GM12878 (cell line): Measurements from ENCODE around the gene SEMA4D. TPM values are rescaled to one million over a fixed set of nuclear protein-coding genes. Genes with fewer than 3 reads are reported as not detected.
A peak's percentile ranks its signal among the peaks of the same experiment; 100 is the strongest.

ENCODE experiments used
- ATAC-seq: fragments of 200-7000 bp; cut with Tn5 transposase; 3 replicates; pipeline ENCODE4 v1.9.1; 2020; ENCODE audit warnings: mild to moderate bottlenecking, moderate library complexity
- BruUV-seq: library from RNA; stranded (reverse); fragments of 400-500 nt; replicated peaks from 2 replicates; lab custom pipeline; 2021; lab: Mats Ljungman, UMichigan
- CTCF ChIA-PET: fragments of 300-600 bp; sonication (Branson Sonifier 250); formaldehyde crosslinking; extraction: SDS; loops from one replicate; lab custom pipeline; 2021; ENCODE audit warnings: inconsistent platforms; lab: Yijun Ruan, JAX
- POLR2A ChIA-PET: fragments of 350-600 bp; formaldehyde crosslinking; extraction: SDS; loops from one replicate; lab custom pipeline; 2021; ENCODE audit warnings: inconsistent platforms; lab: Charles Lee
- RAD21 ChIA-PET: fragments of 300-600 bp; sonication (Branson Sonifier 250); formaldehyde crosslinking; loops from one replicate; lab custom pipeline; 2023; ENCODE audit warnings: antibody characterized with exemption; ENCODE audit not compliant: unreplicated experiment; lab: Charles Lee
- SMC1A ChIA-PET: fragments of 300-600 bp; sonication (Branson Sonifier 250); formaldehyde crosslinking; loops from one replicate; lab custom pipeline; 2023; ENCODE audit not compliant: unreplicated experiment, uncharacterized antibody; lab: Charles Lee
- DNase-seq: peaks from one replicate; pipeline ENCODE4 v3.0.0-alpha.2; 2011; ENCODE audit warnings: low read depth, low spot score
- FAIRE-seq: peaks from 3 replicates; lab custom pipeline; 2011; peaks lifted over from hg19 to GRCh38; lab: Jason Lieb, UNC
- H2AFZ ChIP-seq: 2 replicates; pipeline ENCODE4 v1.6.0; 2011; ENCODE audit warnings: low read depth, low read length, control low read depth; ENCODE audit not compliant: control insufficient read depth
- H3K27ac ChIP-seq: 2 replicates; pipeline ENCODE4 v1.5.1; 2011; ENCODE audit warnings: control low read depth; ENCODE audit not compliant: control insufficient read depth, insufficient read depth
- H3K27me3 ChIP-seq, 2 experiments: replicated peaks in 1 of 2; 2 replicates each; pipeline versions ENCODE4 v1.6.0 to v1.6.1; 2011; ENCODE audit warnings: low read length in 1 of 2; ENCODE audit not compliant: control insufficient read depth in 2 of 2, insufficient read depth in 2 of 2
- H3K36me3 ChIP-seq, 2 experiments: 2 replicates each; pipeline ENCODE4 v1.5.1; 2011; ENCODE audit warnings: low read length in 1 of 2; ENCODE audit not compliant: control insufficient read depth in 2 of 2, insufficient read depth in 2 of 2
- H3K4me1 ChIP-seq: 2 replicates; pipeline ENCODE4 v1.6.1; 2011; ENCODE audit warnings: mild to moderate bottlenecking, low read length, moderate library complexity, mixed read lengths; ENCODE audit not compliant: control insufficient read depth, insufficient read depth
- H3K4me2 ChIP-seq: 2 replicates; pipeline ENCODE4 v1.6.0; 2011; ENCODE audit warnings: control low read depth; ENCODE audit not compliant: control insufficient read depth, insufficient read depth
- H3K4me3 ChIP-seq: fragments of 200-600 bp; sonication (generic); 2 replicates; pipeline ENCODE4 v1.5.1; 2016
- H3K79me2 ChIP-seq: 2 replicates; pipeline ENCODE4 v1.6.0; 2011; ENCODE audit warnings: low read length; ENCODE audit not compliant: control insufficient read depth, insufficient read depth
- H3K9ac ChIP-seq: 2 replicates; pipeline ENCODE4 v1.8.0; 2011; ENCODE audit warnings: low read length, control low read depth, mixed read lengths; ENCODE audit not compliant: control insufficient read depth, insufficient read depth
- H3K9me3 ChIP-seq: replicated peaks from 3 replicates; pipeline ENCODE4 v1.5.1; 2011; ENCODE audit warnings: mild to moderate bottlenecking, low read length; ENCODE audit not compliant: control insufficient read depth, insufficient read depth
- H4K20me1 ChIP-seq: 2 replicates; pipeline ENCODE4 v1.6.0; 2011; ENCODE audit not compliant: control insufficient read depth, insufficient read depth
- BCLAF1 ChIP-seq: fragments of 450-650 bp; IDR thresholded peaks from 2 replicates; pipeline ENCODE4 v1.6.1; 2017; ENCODE audit warnings: antibody characterized with exemption, mild to moderate bottlenecking, moderate library complexity
- POLR2A ChIP-seq: IDR thresholded peaks from 2 replicates; pipeline ENCODE4 v1.6.1; 2011; ENCODE audit warnings: low read depth, mild to moderate bottlenecking, low read length
- TBL1XR1 ChIP-seq: IDR thresholded peaks from 2 replicates; pipeline ENCODE4 v1.6.1; 2012; ENCODE audit warnings: low read depth, low read length, improper control_type of control experiment
- WGBS: methylation state at CpG from one replicate; pipeline ENCODE4 v1.1.6; 2016; ENCODE audit warnings: low lambda C conversion rate; ENCODE audit not compliant: insufficient replicate concordance, insufficient coverage; ENCODE audit errors: missing lambda C conversion rate; 5-methylcytosine and 5-hydroxymethylcytosine counted together
- in situ Hi-C: fragments of 300-500 bp; cut with MboI; formaldehyde crosslinking; loops from 9 replicates; pipeline ENCODE4 v1.14.3; 2018; ENCODE audit warnings: mixed read lengths
- intact Hi-C: fragments of 100-400 bp; cut with micrococcal nuclease; formaldehyde crosslinking; loops from one replicate; pipeline ENCODE4 v1.14.2; 2022; ENCODE audit not compliant: unreplicated experiment
- polyA plus RNA-seq, 11 experiments: library from polyadenylated mRNA; depleted of rRNA in 4 of 11; unstranded in 6 of 11; stranded (reverse) in 5 of 11; fragments of >200 nt; fragmentation: Nextera tagmentation in 4 of 11; fragmentation: Illumina TruSeq in 1 of 11; extraction: Ambion mirVana in 4 of 11; extraction: Trizol in 1 of 11; gene quantifications; 1 replicate in 1 of 11; 2 replicates in 10 of 11; pipeline versions ENCODE4 v1.2.1 to v1.2.3, GENCODE V29; 2011 to 2016; ENCODE audit warnings: inconsistent platforms in 2 of 11, missing spikeins in 2 of 11, low read depth in 1 of 11
- total RNA-seq, 4 experiments: library from RNA; depleted of rRNA in 3 of 4; stranded (reverse); fragments of >200 nt in 3 of 4; fragmentation: Illumina TruSeq in 1 of 4; extraction: Trizol in 1 of 4; gene quantifications; 2 replicates each; pipeline versions ENCODE4 v1.2.1 to v1.2.3, GENCODE V29; 2013 to 2021

SEMA4D gene
- total and polyA plus RNA-seq, 10 of the 15 experiments (the other 5 are each of a cell fraction or from before 2014, with no cell fraction given): 15.1 to 136 (median 39.6) TPM

DNA sequence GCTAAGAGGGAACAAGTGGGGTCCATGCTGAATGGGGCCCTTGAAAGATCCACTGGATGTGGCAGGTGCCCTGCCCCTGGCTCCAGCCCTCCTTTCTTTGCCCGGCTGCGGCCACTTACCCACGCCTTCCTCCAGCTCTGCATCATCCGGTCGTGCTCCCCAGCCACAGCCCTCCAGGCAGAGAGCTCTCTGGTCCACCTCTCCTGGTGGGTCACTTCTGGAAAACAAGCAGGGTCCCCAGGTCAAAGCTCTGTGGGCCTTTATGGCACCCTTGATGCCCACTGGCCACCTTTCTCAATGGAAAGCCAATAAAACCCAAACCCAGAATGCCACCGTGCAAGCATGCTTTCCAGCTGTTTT is 134.6 kb downstream of the SEMA4D start (continued):
- no peak for TF ChIP-seq BCLAF1

GRCh38 chr9:89362647-89363310 is 135.1 kb downstream of the SEMA4D start:
- in situ Hi-C loops: no loop called here

More at GRCh38 chr9:89362647-89363310, 135.1 kb downstream of the SEMA4D start:
- no peak for FAIRE-seq
- no peaks in the 10 kb centered on the region; the same call in 1 of the 2 replicates for H4K20me1 ChIP-seq
- H3K4me3 ChIP-seq: no peak overlapping the region
- intact Hi-C loops: no loop called here
- H3K79me2 ChIP-seq: no peaks in the 10 kb centered on the region
- ChIA-PET POLR2A (no interaction called here), RAD21 (no interaction called here), SMC1A (interaction anchor here (0.8 kb wide), 1 partner anchor 88 kb away, joined by 3 read pairs; no protein-coding TSS in a partner anchor), CTCF (interaction anchor here (1.2 kb wide), 1 partner anchor 13 kb away, joined by 3 read pairs; no protein-coding TSS in a partner anchor)
- H3K27me3 ChIP-seq: no peaks in the 10 kb centered on the region
- 73% methylated on average over 10 of the region's 10 CpGs for WGBS
- H3K36me3 ChIP-seq: peaks cover 22 to 23% of the 10 kb centered on the region in 2 experiments
- no peak for DNase-seq
- no peak for ATAC-seq
- no peaks in the 10 kb centered on the region for H3K4me1 ChIP-seq
- no peak overlapping the region for H2AFZ ChIP-seq
- no peak overlapping the region for H3K27ac ChIP-seq
- H3K4me2 ChIP-seq: no peak overlapping the region
- H3K9ac ChIP-seq: no peak overlapping the region
- TF ChIP-seq POLR2A (peak; percentile 57), TBL1XR1 (no peak)
- H3K9me3 ChIP-seq: no peaks in the 10 kb centered on the region
- BruUV-seq: no TSS peak
